ENCODE data around the gene SYK. TPM values are rescaled to one million over a fixed set of nuclear protein-coding genes. Genes with fewer than 3 reads are reported as not detected.

Gene SYK
- polyA plus RNA-seq, 3 donors = 5.4 to 7.4 (median 6.1) TPM

DNA sequence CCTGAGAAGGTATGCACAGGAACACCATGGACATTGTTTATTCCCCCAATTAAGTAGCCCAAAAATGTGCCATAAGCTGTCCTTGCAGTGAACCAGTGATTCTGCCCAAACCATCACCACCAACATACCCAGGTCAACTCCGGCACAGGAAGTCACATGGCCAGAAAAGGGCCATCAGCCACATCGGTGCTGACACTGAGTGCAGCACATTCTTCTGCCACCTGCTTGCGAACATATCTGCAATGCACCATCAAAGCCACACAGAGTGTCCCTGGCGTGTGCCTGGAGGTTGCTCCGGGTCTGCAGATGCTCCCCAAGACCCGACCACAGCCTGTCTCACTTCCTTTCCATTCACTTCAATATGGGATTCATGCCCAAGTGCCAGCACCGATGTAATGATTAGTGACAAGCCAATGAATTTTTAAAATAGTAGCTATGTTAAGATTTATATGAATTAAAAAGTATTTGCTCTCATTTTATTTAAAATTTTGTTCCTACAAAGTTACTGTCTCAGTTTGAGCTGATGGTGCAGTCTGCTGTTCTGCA is 37.6 kb downstream of the SYK start:
- no peak overlapping the region for H3K27ac ChIP-seq (ENCODE audit: low read depth, low read length)
- WGBS, 3 donors = 48 to 77% (median 58%) methylated on average over 7 of the region's 7 CpGs

GRCh38 chr9:90840696-90841095 is 39.1 kb downstream of the SYK start:
- 75 to 78% (median 75%) methylated on average over 5 of the region's 5 CpGs for WGBS, 3 donors
- no peak overlapping the region for H3K27ac ChIP-seq (ENCODE audit: low read depth, low read length)

GRCh38 chr9:90841213-90841612 is 39.6 kb downstream of the SYK start:
- WGBS, 3 donors = 88 to 91% (median 91%) methylated on average over 5 of the region's 5 CpGs
- H3K27ac ChIP-seq (ENCODE audit: low read depth, low read length) = no peak overlapping the region

GRCh38 chr9:90841615-90842014 is 40.0 kb downstream of the SYK start:
- 83 to 96% (median 96%) methylated on average over 1 of the region's 1 CpG for WGBS, 3 donors
- H3K27ac ChIP-seq (ENCODE audit: low read depth, low read length) = no peak overlapping the region

GRCh38 chr9:90842176-90842777 is 40.7 kb downstream of the SYK start:
- WGBS, 3 donors = 89 to 95% (median 90%) methylated on average over 7 of the region's 7 CpGs
- no peak overlapping the region for H3K27ac ChIP-seq (ENCODE audit: low read depth, low read length)

- no peak overlapping the region for H3K27ac ChIP-seq (ENCODE audit: low read depth, low read length)
- WGBS, 3 donors = 61 to 85% (median 64%) methylated on average over 14 of the region's 14 CpGs
Observed at GRCh38 chr9:90842996-90843395, 41.4 kb downstream of the SYK start.

DNA sequence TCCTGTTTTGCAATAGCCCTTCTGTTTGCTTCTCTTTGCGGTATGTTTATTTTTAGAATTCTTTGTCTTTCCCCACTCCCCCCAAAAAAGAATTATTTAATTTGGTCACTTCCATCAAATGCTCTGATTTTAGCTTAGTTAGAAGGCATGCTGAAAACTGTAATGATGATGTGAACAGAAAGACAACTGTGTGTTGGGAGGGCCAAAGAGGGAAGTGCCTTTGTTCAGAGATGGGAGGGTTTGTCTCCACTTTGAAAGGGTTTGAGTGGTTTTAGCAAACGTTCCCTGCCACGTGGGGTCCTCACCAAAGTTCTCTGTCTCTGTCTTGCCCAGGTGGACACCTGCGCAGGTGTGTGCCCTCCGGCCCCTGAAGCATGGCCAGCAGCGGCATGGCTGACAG is 41.9 kb downstream of the SYK start:
- 74 to 76% (median 75%) methylated on average over 6 of the region's 6 CpGs for WGBS, 3 donors
- no peak overlapping the region for H3K27ac ChIP-seq (ENCODE audit: low read depth, low read length)

GRCh38 chr9:90844326-90844725 is 42.7 kb downstream of the SYK start:
- H3K27ac ChIP-seq (ENCODE audit: low read depth, low read length) = no peak overlapping the region

DNA sequence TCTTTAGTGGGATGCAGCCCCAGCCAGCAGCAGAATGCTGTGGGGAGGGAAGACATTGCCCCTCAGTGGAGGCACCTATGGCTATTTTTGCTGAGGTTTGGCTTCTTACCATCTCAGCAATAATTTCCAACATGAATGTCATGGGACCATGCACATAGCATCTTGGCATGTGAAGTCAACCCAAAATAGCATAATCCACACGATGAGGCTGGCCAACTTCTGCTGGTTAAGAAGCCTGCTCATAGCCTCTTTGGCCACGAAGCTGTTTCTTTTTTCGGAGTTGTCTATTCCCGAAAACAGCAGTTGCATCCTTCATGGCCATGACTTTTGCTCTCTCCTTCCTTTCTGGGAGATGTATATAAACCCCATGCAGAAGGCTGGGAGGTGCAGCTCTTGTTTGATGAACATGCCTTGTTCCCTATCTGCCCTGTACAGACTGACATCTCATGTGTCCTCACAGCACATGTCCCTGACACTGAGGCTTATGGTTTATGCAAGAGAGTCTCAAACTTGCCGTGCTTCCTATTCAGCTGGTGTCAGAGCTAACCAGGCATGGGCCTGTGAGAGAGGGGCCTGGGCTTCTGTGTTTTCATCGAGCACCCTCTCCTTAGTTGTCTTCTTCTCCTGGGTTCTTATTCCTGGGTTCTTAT is 45.3 kb downstream of the SYK start:
- WGBS, 3 donors = 79 to 90% (median 85%) methylated on average over 6 of the region's 6 CpGs
- no peak overlapping the region for H3K27ac ChIP-seq (ENCODE audit: low read depth, low read length)

DNA sequence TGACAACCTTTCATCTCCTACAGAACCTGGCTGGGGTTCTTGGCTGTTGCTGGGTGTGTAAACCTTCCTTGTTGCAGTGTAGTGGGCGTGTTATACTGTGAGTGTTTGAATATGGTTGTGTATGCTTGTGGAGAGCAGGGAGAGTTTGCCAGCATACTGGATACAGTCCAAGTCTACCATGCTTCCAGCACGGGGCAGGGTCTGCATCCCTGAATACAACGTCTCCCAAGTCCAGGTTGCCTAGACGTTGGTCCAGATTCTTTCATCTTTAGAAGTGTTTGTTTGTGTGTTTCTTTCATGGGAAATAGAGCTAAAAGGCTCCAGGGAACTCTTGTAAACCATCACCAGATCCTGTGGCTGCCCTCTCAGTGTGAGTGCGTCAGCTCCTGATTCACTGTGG is 46.4 kb downstream of the SYK start:
- no peak overlapping the region for H3K27ac ChIP-seq (ENCODE audit: low read depth, low read length)

DNA sequence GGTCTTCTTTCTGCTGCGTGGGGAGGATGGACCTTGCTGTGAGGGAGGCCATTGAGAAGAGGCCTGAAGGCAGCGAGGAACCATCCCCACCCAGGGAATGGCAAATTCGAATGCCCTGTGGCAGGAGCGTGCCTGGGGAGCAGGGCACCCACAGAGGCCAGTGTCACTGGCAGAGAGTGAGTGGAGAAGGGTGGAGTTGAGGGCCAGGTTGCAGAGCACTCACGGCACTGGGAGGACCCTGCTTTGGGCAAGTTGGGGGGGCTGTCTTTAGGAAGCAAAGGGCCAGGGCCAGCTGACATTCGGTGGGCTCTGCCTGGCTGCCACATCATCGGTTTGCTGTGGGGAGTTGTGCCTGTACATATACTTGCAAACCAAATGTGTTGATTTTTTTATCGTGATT is 47.2 kb downstream of the SYK start:
- no peak overlapping the region for H3K27ac ChIP-seq (ENCODE audit: low read depth, low read length)
- WGBS, 3 donors = 87 to 96% (median 96%) methylated on average over 8 of the region's 8 CpGs

More for the DNA sequence above, 46.4 kb downstream of the SYK start:
- WGBS, 3 donors = 75 to 85% (median 80%) methylated on average over 5 of the region's 5 CpGs

DNA sequence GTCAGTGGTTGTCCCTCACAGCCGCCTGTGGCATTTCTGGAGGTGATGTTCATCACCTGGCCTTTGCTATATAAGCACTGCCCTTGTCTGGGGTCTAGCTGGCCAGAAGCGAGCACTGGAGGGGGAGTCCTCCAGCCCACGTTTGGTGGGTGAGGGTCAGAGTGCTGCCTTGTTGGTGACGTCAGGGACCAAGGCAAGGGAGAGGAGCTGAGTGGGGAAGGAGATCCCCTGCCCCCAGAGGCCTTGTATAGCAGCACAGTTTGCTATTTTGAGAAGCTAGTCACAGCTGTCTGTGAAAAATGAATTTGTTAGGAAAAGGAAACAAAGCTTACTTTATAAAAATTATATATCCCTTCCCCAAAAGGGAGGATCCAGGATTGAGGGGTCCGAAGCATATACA is 49.8 kb downstream of the SYK start:
- 78 to 85% (median 80%) methylated on average over 5 of the region's 5 CpGs for WGBS, 3 donors
- no peak overlapping the region for H3K27ac ChIP-seq (ENCODE audit: low read depth, low read length)

DNA sequence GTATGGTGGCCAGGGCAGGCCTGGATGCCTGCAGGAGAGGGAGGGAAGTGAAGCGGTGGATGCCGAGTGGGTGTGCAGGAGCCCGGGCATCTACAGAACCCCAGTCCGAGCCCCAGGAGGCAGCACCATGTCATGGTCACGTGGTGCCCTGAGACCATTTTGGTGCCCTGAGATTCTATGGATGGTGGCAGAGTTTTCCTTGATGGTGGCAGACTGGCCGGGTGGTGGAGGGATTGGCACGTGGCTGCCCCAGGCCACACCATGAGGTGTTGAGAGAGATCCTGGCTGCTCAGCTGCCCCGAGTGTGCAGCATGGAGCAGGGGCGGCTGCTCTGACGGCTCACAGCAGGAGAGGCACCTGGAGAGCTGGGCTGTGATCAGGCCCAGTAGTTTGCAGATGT is 52.3 kb downstream of the SYK start:
- WGBS, 3 donors = 92 to 96% (median 94%) methylated on average over 10 of the region's 10 CpGs
- H3K27ac ChIP-seq (ENCODE audit: low read depth, low read length) = no peak overlapping the region

DNA sequence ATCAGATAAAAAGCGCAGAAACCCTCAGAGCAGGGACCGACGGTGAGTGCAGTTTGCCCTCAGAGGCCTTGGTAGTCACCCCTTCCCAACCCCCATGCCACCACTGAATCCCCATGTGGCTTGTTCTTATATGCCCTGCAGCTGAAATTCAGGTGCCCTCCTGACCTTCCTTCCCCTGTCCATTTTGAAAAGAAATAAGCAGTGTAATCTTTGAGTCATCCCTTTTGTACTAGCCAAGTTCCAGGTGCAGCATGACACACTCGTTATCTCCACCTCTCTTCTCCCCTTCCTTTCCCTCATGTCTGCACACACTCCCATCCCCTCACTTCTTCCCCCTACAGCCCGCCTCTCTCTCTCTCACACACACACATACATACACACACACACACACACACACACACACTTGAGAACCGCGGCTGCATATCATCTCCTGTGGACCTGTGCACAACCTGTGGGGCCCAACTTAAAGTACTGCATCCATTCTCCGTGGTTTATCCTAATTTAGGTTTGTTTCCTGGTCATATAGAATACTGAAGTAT is 53.1 kb downstream of the SYK start:
- 59 to 74% (median 67%) methylated on average over 8 of the region's 8 CpGs for whole genome bisulfite sequencing, 3 donors

DNA sequence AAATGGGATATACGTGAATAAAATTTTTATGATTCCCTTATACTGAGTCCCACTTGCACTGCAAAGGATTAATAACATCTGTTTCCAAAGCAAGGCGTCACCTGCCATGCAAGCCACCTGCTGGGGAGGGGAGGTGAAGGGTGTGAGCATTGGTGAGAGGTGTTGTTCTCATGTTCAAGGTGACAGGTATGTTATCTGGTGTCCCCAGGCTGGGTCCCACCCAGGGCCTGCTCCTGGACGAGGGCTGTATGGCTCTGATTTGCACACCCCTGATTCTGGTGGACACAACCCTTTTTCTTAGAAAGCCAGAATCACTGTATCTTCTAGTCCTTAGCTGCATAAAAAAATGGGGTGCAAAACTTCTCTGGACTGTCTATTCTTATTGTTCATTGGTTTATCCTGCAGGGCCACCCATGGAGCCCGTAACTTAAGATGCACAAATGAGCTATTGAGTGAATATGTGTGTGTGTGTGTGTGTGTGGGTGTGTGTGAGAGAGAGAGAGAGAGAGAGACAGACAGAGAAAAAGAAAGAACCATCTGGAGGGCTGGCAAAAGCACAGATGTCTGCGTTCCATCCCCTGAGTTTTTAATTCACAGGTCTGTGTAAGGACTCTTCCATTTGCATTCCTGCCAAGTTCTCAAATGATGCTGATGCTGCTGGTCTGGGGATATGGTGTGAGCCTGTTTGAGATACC is 53.7 kb downstream of the SYK start:
- WGBS, 3 donors = 77 to 82% (median 78%) methylated on average over 5 of the region's 5 CpGs
- H3K27ac ChIP-seq (ENCODE audit: low read depth, low read length) = no peak overlapping the region

More for the DNA sequence above, 53.1 kb downstream of the SYK start:
- H3K27ac ChIP-seq (ENCODE audit: low read depth, low read length) = no peak overlapping the region

DNA sequence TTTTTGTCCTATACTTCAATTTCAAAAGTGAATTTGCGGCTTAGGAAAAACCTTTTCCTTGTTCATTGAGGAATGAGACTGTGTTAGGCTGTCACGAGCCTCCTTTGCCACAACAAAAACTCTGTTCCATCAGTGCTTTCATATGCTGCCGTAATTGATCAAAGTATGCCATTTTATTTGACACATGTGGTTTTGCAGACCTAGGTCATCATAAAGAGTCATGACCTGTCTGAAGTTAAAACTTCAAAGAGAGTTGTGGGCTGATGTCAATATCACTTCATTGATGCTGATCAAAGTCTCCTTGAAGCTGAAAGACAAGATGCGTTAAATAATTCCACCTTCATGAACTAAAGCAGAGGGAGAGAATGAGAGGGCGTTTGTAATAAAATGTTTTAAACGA is 55.5 kb downstream of the SYK start:
- H3K27ac ChIP-seq (ENCODE audit: low read depth, low read length) = no peak overlapping the region
- WGBS, 3 donors = 78 to 89% (median 86%) methylated on average over 6 of the region's 6 CpGs

- H3K27ac ChIP-seq (ENCODE audit: low read depth, low read length) = no peak overlapping the region
- 89 to 96% (median 91%) methylated on average over 5 of the region's 5 CpGs for WGBS, 3 donors
Observed at GRCh38 chr9:90857855-90858254, 56.2 kb downstream of the SYK start.

GRCh38 chr9:90858457-90858901 is 56.9 kb downstream of the SYK start:
- 77 to 89% (median 83%) methylated on average over 4 of the region's 4 CpGs for WGBS, 3 donors

GRCh38 chr9:90860382-90860781 is 58.8 kb downstream of the SYK start:
- no peak overlapping the region for H3K27ac ChIP-seq (ENCODE audit: low read depth, low read length)
- 84 to 92% (median 88%) methylated on average over 5 of the region's 5 CpGs for WGBS, 3 donors

More at GRCh38 chr9:90858457-90858901, 56.9 kb downstream of the SYK start:
- H3K27ac ChIP-seq (ENCODE audit: low read depth, low read length) = no peak overlapping the region

All from adipose tissue (tissue), 3 donors.